Subcutaneous preadipocyte (primary cell): ENCODE measurements around the gene HENMT1. TPM values are rescaled to one million over a fixed set of nuclear protein-coding genes. Genes with fewer than 3 reads are reported as not detected.

ENCODE experiments used
- total RNA-seq: library from RNA; depleted of rRNA; stranded (reverse); fragments of >200 nt; gene quantifications from 2 replicates; pipeline ENCODE4 v1.2.3, GENCODE V29; 2012

The HENMT1 gene
- 2.0 and 2.6 TPM in 2 replicates for total RNA-seq

DNA sequence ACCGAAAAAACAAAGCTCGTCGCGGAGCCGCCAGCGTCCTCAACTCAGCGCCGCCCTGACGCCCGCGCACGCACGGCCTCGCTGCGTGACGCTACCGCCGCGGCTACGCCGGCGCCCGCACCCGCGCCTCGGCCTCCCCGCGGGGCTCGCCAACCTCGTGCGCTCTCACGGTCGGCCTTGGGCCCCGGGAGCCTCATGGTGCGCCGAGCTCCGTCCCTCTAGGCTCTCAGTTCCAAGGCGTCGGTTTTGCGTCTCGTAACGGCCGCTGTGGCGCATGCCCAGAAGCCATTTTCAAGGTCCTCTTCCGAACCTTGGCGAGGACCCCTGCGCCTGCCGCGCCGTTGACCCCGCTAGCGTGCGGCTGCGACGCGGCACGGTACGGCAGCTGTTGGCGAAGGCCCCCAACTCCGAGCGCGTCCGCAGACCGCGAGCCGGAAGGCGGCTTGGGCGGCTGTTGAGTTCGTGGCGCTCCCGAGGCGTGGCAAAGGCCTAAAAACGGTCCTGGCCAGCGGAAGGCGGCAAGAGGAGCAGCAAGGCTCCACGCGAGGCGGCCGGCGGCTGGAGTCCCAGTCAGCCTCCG, at the start of gene HENMT1:
Gene HENMT1, minus strand, starts transcription at position 64 of the 580 bp plus-strand sequence. CDS start 1,209 bp downstream, outside the sequence.

DNA sequence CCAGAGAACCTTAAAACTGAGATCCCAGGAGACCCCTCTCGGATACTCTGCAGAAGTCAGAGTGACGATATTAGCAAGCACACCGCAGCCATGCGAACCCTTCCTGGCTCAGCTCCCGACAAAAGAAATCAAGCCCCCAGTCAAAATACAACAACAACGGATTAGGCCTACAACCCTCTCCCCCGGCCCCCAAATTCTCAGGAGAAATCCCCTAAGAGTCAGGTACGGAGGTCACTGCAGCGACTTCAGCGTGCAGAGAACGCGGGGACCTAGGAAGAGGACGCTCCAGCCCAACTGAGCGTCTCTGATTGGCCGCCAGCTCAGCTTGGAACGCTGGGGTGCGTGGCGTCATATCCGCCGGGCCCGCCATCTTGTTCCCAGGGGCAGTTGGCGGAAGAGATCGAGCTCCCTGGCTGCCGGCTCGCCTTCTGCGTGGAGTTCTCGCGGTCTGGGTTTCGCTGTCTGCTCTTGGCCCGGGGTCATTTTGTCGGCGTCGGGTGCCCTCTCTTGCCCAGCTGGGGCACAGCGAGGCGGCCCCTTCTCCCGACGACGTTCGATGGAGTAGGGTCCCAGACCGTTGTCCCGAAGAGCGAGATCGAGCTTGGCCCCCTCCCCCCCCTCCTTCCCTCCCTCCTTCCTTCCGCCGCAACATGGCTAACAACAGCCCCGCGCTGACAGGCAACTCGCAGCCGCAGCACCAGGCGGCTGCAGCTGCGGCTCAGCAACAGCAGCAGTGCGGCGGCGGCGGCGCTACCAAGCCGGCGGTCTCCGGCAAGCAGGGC, 31.2 kb upstream of the HENMT1 start, which contains the start of gene PRPF38B:
Gene PRPF38B, plus strand, starts transcription at position 369 of the 782 bp plus-strand sequence. Its CDS starts 282 bp downstream, at position 651.

Other genes with a start within 250 kb of the HENMT1 start
- gene NBPF6, start 210.8 kb downstream of the HENMT1 start, total RNA-seq: not detected in 2 replicates
- 10.7 and 17.8 TPM in 2 replicates for gene EEIG2, start 101.0 kb downstream of the HENMT1 start, total RNA-seq
- 12.9 and 20.3 TPM in 2 replicates for gene PRPF38B, start 31.2 kb upstream of the HENMT1 start, total RNA-seq
- gene FNDC7, start 51.8 kb upstream of the HENMT1 start, total RNA-seq: not detected in 2 replicates
- gene STXBP3, start 85.6 kb upstream of the HENMT1 start, total RNA-seq: 34.2 and 38.1 TPM in 2 replicates
- gene AKNAD1, start 196.0 kb upstream of the HENMT1 start, total RNA-seq: 0.73 and 1.2 TPM in 2 replicates
- gene GPSM2, start 215.9 kb upstream of the HENMT1 start, total RNA-seq: 50.3 and 76.4 TPM in 2 replicates